ENCODE data around the gene FSD2.

DNA sequence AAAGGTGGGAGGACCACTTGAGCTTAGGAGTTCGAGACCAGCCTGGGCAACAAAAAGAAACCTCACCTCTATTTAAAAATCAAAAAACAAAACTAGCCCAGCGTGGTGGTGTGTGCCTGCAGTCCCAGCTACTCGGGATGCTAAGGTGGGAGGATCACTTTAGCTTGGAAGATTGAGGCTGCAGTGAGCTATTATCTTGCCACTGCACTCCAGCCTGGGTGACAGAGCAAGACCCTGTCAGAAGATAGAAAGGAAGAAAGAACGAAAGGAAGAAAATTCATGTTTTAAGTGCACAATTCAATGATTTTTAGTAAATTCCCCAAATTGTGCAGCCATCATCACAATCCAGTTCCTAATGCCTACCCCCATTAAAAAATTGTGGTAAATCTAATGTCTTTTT is 7.8 kb downstream of the FSD2 start:
- TF ChIP-seq, protein P1, sequence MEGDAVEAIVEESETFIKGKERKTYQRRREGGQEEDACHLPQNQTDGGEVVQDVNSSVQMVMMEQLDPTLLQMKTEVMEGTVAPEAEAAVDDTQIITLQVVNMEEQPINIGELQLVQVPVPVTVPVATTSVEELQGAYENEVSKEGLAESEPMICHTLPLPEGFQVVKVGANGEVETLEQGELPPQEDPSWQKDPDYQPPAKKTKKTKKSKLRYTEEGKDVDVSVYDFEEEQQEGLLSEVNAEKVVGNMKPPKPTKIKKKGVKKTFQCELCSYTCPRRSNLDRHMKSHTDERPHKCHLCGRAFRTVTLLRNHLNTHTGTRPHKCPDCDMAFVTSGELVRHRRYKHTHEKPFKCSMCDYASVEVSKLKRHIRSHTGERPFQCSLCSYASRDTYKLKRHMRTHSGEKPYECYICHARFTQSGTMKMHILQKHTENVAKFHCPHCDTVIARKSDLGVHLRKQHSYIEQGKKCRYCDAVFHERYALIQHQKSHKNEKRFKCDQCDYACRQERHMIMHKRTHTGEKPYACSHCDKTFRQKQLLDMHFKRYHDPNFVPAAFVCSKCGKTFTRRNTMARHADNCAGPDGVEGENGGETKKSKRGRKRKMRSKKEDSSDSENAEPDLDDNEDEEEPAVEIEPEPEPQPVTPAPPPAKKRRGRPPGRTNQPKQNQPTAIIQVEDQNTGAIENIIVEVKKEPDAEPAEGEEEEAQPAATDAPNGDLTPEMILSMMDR (conservative IDR thresholded peaks at IDR 0.05; ENCODE audit: low read depth, low read length), result no peak
- TF ChIP-seq EZH2 (IDR thresholded peaks at IDR 0.05; ENCODE audit: borderline replicate concordance, low read depth, low read length, poor library complexity, severe bottlenecking), result no peak
